Suppressor macrophage treated with lipopolysaccharide for 1 hour (primary cell): ENCODE results near the gene MAB21L2.

Experiments used
- DNase-seq, 3 donors: peaks; one replicate each; pipeline ENCODE4 v3.0.0-alpha.2; 2020 to 2022

Gene MAB21L2

DNA sequence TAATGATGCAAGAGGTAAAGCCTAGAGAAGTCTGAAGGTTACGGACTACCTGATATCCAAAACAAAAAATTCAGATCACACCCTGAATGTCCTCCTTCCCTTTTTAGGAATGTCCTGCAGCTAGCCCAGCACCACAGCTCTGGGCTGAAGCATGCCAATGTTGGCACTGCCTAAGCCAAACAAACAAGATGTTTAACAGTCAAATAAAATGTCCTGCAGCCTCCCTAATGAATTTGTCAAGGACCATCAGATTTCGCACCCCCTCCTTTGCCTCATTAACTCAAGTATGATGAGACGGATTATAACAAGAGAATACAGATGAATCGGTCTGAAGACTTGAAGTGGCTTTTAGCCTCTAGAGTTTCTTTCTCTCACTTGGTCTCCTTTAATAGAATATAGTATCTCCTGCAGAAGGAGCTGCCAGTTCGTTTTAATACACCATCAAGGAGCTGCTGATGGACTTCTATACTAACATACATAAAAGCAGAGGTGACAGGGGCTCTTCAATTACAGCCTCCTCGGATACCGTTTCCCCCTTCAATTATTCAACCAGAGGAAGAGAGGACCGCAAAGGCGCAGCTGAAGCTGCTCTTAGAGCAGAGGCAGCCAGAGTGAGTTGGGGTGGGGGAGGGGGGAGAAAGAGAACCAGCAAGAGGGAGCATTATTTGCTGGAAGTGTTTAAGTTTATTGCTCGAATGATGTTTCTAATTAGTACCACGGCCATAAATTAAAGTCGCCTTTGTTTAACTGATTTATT lies 3.0 kb upstream of the MAB21L2 start:
- no peak for DNase-seq

DNA sequence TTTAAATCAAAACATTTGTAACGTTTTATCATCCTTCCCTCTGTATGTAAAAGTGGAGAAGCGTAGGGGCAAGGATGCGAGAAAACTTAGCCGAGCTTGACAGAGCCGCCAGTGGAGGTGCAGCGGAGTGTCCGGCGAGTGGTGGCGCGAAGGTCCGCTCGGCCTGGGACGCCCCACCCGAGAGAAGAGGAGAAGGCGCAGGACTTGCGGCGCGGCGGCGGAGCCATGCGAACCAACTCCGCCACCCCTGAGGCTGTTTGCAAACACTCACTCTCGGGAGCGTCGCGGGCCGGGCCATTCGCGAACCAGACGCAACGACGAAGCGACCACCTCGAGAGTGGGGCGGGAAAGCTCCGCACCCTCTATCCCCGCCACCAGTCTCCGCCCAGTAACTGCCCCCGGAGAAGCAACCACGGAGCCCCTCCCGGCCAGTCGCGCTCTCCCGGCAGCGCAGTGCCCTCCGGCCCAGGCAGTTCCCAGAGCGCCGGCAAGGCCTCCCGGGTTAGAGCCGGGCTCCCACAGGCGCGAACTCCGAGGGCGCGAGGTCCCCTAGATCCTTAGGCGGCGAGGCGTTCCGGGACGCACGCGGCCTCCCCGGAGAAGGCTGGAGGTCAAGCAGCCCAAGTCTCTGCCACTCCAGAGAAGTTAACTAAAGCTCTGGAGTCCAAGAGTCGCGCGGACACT lies 2.3 kb upstream of the MAB21L2 start:
- DNase-seq: no peak

DNA sequence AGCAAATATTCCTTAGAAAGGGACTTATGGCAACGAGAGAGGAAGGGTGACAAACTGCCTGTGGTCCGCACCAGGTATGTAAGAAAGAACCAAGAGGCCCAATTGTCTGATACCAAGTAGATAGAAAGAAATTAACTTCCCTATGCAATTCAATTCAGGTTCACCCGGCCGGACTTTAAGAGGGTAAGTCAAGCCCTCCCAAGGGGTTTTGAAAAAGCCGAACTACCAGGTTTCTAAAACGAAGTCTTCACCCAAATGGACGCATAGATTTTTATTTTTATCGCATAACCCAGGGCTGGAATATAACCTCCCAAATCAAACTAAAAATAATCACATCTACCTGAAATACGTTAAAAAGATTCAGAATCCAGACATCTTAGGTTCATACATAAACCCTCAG lies 1.6 kb upstream of the MAB21L2 start:
- no peak for DNase-seq

GRCh38 chr4:150581056-150581605 lies 820 bp upstream of the MAB21L2 start:
- DNase-seq: no peak

- DNase-seq: no peak
These were observed 305 bp upstream of the MAB21L2 start for GRCh38 chr4:150581641-150582051.

GRCh38 chr4:150582873-150583286 lies 929 bp downstream of the MAB21L2 start:
- no peak for DNase-seq

DNA sequence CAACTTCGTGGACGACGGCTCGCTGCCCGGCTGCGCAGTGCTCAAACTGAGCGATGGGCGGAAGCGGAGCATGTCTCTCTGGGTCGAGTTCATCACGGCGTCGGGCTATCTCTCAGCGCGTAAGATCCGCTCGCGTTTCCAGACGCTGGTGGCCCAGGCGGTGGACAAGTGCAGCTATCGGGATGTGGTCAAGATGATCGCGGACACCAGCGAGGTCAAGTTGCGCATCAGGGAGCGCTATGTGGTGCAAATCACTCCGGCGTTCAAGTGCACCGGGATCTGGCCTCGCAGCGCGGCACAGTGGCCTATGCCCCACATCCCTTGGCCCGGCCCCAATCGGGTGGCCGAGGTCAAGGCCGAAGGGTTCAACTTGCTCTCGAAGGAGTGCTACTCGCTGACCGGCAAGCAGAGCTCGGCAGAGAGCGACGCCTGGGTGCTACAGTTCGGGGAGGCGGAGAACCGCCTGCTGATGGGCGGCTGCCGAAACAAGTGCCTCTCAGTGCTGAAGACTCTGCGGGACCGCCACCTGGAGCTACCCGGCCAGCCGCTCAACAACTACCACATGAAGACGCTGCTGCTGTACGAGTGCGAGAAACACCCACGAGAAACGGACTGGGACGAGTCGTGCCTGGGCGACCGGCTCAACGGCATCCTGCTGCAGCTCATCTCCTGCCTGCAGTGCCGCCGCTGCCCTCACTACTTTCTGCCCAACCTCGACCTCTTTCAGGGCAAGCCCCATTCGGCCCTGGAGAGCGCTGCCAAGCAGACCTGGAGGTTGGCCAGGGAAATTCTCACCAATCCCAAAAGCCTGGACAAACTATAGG lies 1.5 kb downstream of the MAB21L2 start:
- no peak for DNase-seq

GRCh38 chr4:150584111-150584915 lies 2.4 kb downstream of the MAB21L2 start:
- DNase-seq: no peak

DNA sequence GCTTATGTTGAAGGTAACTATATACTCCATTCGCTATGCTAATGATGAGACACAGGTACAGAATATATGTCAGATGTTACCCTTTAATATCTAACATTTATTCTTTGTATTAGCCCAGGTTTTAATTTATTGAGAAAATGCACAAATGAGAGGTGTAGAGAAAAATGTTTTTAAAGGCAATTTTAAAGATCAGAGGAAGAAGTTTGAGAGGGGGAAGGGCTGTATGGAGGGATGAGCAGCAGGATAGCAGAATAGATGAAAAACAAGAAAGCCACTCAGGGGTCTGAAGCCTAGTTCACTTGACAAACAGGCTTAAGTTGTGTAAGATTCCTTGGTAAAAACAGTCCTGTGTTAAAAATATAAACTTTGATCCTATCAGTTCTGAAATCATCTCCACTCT lies 3.7 kb downstream of the MAB21L2 start:
- no peak for DNase-seq

GRCh38 chr4:150586162-150586810 lies 4.3 kb downstream of the MAB21L2 start:
- no peak for DNase-seq

GRCh38 chr4:150588316-150588715 lies 6.4 kb downstream of the MAB21L2 start:
- no peak for DNase-seq

GRCh38 chr4:150589157-150589556 lies 7.2 kb downstream of the MAB21L2 start:
- DNase-seq: no peak

GRCh38 chr4:150590631-150591030 lies 8.7 kb downstream of the MAB21L2 start:
- no peak for DNase-seq

- no peak for DNase-seq
These were observed 9.5 kb downstream of the MAB21L2 start for GRCh38 chr4:150591406-150591805.

DNA sequence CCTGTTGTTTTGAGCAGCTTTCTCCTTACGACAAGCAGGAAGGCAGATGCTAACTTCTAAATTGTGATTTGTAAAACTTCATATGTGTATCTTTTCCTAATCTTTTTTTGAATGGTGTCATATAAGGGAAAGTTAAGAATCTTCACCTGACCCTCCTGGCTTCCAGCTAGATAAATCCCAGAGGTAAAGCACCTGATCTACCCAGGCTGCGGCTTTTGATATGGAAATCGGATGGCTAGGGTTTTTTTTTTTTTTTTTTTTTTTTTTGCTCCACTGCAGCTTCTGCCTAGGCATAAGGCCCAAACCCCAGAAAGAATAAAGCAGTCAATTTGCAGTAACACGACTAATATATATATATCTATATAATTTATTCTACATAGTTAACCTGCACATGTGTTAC lies 10.0 kb downstream of the MAB21L2 start:
- DNase-seq: no peak

GRCh38 chr4:150593996-150594395 lies 12.0 kb downstream of the MAB21L2 start:
- DNase-seq: no peak

- no peak for DNase-seq
These were observed 17.0 kb downstream of the MAB21L2 start for GRCh38 chr4:150598909-150599308.

- no peak for DNase-seq
These were observed 17.6 kb downstream of the MAB21L2 start for GRCh38 chr4:150599547-150599946.

DNA sequence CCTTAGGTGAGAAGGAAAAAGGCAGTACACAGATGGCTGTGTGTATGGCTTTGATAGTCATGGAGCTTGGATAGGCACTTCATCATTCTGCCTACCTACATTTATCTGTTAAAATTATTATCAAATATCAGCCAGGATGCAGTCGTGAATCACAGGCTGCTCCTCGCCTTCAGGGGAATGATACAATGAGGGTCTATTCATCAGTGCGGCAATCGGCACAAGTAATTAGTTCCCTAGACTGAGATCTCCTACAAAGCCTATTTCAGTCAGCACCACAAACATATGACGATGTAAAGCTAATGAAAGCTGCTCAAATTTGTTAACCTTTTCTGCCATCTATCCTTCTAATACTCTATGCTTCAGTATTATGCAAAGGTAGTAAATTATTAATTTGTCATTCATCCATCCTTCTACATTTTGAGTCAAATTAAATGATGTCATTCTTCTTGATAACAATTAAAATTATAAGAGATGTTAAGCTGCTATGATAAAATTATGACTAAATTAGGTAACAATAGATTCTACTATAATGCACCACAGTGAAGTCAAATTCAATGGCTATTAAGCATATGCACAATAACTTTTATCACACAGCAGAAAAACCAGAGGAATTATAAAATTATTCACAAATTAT lies 19.0 kb downstream of the MAB21L2 start:
- DNase-seq: no peak

GRCh38 chr4:150609131-150609530 lies 27.2 kb downstream of the MAB21L2 start:
- DNase-seq: no peak

GRCh38 chr4:150619042-150619441 lies 37.1 kb downstream of the MAB21L2 start:
- DNase-seq: no peak
